GM19395 (cell line): ENCODE measurements around the gene TENT5C.
A peak's percentile ranks its signal among the peaks of the same experiment; 100 is the strongest.
"Not testable (repeated sequence)": the region's sequence is repeated elsewhere in the genome, so short reads cannot be mapped to it uniquely, and the experiment has no call there.

Experiments used
- ATAC-seq: cut with Tn5 transposase; IDR thresholded peaks from one replicate; pipeline ENCODE4 v1.9.1; 2021; ENCODE audit warnings: mild to moderate bottlenecking, moderate library complexity; ENCODE audit not compliant: unreplicated experiment

Gene TENT5C

DNA sequence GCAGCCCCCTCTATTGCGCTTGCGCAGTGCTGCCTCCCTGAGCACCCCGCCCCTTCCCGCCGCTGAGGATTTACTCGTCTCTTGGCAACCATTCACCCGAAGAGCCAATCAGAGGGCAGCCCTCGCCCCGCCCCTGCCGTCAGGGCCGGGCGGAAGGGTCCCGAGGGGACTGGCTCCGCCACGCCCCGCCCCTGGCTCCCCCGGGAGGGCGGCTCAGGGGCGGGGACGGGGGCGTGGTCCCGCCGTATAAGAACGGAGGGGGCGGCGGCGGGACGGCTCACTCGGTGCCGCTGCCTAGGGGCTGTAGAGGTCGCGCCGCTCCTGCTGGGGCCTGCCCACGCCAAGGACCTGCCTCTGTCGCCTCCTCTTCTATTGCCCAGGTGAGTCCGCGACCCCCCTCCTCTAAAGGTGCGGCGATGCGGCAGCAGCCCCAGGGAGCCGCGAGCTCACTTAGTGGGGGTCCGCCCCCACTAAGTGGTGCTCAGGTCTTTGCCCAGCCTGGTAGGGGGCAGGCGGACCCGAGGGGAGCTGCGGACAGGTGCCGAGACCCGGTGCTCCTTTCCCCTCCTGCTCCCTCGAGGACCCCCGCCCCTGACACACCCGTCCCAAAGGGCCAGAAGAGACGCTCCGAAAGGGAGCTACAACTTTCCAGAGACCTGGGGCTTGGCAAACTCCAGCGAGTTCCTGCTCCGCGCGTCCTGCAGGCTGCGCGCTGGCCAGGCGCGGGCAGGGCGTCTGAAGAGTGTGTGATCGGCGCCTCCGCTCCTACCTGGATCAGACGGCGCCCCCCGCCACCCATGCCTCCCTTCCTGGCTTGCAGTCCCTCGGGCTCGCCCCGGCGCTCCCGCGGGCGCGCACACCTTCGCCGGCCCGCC is at the start of gene TENT5C:
Gene TENT5C, plus strand, starts transcription at position 275 of the 875 bp plus-strand sequence. CDS start 16,821 bp downstream, outside the sequence.
- ATAC-seq, result peak; percentile 85

DNA sequence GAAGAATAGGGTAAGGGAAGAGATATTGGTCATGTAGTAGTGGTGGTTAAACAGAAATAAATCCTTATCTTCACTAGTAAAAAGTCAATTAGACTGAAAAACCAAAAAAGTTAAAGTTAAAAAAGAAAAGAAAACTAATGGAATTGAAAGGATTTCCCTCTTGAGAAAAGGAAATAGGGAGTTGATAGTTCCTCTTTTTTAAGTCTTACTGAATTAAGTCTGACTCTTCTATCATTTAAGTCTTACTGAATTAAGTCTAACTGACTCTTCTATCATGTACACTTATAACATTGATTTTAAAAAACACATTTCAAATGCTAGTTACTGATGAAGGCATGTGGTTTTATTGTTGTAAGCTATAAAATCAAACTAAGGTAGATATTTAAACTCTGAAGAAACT is 49.5 kb upstream of the TENT5C start:
- ATAC-seq, result no peak

DNA sequence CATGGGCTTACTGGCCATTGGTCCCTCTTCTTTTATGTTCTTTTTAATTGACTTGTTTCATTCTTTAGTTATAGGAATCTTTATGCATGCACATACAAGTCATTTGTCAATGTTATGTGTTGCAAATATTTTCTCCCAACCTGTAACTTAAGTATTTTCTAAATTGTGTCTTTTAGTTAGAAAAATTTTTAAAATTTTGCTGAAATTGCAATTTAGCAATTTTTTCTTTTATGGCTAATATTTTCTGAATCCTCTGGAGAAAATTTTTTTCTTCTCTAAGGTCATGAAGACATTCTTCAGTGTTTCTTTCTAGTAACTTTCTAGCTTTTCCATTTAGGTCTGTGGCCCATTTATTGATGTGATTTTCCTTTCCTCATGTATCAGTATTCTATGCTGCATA is 48.9 kb upstream of the TENT5C start:
- ATAC-seq, result no peak

DNA sequence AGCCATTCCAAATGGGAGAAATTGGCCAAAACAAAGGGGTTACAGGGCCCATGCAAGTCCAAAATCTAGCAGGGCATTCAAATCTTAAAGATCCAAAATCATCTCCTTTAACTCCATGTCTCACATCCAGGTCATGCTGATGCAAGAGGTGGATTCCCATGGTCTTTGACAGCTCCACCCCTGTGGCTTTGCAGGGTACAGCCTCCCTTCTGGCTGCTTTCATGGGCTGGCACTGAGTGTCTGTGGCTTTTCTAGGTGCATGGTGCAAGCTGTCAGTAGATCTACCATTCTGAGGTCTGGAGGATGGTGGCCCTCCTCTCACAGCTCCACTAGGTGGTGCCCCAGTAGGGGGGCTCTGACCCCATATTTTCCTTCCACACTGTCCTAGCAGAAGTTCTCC is 47.4 kb upstream of the TENT5C start:
- ATAC-seq, result not testable (repeated sequence)

DNA sequence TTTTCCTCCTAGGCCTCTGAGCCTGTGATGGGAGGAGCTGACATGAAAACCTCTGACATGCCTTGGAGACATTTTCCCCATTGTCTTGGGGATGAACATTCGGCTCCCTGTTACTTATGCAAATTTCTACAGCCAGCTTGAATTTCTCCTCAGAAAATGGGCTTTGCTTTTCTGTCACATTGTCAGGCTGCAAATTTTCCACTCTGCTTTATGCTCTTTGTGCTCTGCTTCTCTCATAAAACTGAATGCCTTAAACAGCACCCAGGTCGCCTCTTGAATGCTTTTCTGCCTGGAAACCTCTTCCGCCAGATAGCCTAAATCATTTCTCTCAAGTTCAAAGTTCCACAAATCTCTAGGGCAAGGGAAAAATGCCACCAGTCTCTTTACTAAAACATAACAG is 46.7 kb upstream of the TENT5C start:
- no peak for ATAC-seq

DNA sequence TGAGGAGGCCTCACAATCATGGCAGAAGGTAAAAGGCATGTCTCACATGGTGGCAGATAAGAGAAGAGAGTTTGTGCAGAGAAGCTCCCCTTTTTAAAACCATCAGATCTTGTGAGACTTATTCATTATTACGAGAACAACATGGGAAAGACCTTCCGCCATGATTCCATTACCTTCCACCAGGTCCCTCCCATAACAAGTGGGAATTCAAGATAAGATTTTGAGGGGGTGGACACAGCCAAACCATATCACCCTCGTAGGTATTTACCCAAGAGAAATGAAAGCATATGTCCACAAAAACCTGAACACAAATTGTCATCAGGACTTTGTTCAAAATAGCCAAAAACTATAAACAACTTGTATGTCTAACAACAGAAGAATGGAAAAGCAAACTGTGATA is 45.9 kb upstream of the TENT5C start:
- no peak for ATAC-seq

DNA sequence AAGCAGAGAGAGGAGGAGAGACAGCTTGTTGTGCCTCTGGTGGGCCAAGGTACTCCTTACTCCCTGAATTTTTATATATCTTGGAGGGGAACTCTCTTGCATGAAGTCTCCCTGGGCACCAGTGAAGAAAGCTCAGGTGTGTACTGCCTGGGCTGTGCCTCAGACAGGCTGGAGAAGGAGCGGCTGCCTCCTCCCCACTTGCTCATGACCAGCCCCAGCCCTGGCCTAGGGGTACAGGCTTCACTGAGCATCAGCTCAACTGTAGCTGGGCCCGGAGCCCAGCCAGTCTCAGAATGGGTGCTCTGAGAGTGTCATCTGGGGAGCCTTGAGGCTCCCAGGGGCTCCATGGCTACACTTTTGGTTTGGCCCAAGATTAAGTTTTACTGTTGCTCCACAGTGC is 44.8 kb upstream of the TENT5C start:
- ATAC-seq, result no peak

DNA sequence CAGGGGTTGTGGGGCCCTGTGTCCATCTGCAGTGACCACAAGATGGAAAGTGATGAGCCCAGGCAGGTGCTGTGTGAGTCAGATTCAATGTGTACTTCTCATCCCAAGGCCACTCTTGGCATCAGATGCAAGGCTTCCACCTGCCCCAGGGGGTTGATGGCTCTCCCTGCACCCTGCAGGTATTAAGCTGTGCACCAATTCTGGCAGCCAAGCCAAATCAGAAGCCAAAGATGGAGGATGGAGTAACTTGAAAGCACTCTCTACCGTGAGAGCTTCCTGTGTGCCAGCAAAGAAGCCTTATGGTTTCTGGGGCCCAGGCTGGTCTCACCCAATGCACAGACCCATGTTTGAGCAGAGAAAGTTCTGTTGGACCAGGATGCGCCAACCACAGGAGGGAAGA is 44.3 kb upstream of the TENT5C start:
- ATAC-seq, result no peak

DNA sequence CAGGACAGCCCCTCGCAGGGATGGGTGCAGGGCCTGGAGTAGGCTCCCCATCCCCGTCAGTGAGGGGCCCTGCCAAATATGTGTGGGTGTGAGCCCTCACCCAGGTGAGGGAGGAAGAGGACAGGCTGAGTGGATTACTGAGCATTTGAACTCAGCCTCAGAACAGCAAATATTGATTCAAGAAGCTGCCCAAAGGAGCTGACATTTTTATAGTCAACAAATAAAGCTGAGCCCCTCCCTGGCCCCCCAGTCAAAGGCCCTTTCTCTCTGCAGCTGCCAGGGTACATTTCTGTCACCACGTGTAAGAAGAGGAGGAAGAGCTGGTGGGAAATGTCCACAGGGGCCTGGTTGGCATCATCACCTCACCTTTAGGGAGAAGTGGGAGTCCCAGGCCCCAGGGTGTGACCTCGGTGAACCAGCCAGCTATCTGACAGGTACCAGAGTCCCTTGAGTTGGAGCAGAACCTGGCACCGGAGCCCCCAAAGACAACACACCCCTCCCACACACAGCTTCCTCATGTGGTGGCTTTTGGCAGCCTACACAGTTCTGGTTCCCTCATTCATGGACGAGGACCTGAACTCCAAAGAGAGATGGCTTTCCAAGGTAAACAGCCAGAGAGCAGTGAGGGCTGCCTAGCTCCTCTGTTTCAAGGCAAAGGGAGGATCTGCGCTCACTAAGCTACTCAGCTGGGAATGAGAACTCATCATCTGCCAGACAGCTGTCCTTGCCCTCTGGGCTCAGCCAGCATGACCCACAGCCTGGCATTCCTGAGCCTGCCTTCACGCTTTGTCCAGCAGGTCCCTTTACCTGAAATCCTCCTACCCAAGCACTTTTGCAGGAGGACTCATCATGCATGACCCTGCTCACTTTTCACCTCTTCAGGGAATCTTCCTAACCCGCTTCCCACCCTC is 43.0 kb upstream of the TENT5C start:
- ATAC-seq, result no peak

DNA sequence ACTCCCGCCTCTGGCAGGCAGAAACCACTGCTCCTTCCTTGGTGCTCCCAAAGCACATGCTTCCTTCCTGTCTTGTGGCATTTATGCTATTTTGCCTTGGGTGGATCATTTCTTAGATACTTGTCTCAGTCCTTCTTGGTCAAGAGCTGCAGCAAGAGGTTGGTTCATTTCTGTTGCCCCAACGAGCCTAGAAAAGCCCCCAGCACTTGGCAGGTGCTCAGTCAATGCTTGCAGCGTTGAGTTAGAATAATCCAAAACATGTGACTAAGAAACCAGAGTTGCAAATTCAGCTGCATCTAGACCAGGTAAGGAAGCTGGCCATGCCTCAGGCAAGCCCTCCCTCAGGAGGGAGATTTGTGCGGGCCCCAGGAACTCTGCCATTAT is 42.4 kb upstream of the TENT5C start:
- ATAC-seq, result no peak

DNA sequence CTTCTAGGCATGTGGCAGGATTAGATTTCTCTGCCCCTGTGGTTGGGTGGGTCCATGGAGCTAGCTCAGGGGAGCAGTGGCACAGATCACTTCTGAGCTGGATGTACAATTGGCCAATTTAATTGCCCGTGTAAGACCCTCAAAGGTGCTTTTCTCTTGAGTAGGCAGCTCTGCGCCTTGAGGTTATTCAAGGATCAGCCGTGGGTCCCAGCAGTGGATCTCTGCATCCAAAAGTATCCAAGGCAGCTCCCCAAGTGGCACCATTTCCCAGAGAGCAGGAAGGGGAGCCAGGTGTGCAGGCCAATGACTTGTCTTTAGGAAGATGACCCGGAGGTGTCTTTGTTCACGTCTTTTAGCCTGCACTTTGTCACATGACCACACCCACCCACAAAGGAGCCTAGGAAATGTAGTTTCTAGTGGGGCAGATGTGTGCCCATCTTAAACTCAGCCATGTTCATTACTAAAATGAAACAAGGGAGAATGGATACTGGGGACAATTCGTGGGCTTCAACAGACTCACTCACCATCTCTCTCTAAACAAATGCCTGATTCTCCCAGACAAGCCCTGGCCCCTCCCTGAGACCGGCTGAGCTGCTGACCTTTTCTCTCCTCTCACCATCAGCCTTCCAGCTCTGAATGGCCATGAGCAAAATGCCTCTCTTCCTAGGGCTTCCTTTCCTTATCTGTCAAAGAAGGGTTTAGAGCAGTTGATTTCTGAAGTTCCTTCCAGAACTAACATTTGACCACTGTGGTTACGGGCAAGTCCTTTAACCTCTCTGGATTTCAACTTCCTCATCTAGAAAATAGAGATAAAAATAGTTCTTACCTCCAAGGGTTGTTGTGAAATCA is 41.4 kb upstream of the TENT5C start:
- no peak for ATAC-seq

DNA sequence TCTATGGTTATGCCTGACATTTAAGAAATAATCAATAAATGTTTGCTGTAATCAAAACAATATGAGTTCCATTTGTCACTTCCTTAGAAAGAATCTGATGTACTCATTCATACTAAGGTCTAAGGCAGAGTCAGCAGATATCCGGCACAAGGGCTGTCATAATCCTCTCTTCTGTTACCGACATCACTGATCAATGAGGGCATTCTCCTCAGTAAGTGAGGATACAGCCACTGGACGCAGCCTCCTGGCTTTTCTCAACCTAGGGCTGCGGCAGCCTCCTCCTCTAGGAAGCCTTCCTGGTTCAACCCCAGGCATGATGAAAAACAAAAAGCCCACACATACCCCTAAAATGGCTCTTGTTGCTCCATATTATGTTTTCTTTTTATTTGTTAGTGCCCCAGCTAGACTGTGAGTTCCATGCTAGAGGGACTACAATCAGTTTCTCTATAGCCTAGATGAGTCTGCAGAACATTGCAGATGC is 40.7 kb upstream of the TENT5C start:
- ATAC-seq, result no peak

DNA sequence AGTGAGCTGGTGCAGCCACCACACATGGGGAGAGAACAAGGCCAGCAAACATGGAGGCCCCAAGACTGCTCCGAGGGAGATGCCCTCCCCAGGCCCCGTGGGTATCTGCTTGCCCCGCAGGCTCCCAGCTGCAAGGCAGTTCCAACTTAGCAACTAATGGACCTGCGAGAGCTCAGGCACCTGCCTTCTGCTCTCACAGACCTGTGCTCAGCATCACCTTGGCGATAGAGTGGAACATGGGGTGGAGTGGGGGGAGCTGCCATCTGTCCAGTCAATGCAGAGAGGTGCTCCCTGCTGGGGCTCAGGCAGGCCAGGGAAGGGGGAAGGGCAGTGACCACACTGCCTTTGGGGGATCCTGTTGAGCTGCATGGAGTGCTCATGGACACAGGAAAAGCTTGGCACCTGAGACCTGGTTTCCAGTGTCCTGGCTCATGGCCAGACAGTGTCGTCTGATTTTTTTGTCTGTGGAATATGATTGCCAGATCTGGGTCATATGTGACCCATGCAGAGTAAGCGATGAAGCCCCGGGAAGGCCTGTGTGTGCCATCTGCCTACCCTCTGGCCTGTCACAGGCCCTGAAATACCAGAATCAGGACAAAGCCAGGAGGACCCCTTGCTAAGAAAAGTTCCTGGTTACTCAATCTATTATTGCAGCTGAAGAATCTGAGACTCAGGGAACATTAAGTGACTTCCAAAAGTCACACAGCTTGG is 39.9 kb upstream of the TENT5C start:
- ATAC-seq, result no peak

DNA sequence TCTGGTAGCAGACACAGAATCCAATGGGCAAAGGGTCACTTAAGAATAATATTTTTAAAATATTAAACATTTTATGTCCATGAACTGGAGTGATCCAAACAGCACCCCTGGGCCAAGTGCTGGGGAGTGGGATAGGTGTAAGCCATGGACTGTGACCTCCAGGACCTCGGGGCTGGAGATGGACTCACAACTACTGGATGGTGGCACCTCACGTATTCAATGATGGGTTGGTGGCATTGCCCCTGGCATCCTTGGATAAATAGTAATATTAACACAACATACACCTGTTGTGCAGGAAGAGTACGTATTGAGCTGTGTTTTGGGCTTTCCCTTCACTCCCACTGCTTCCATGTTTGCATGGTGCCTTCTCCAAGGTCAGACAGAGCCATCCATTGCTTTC is 39.3 kb upstream of the TENT5C start:
- no peak for ATAC-seq

DNA sequence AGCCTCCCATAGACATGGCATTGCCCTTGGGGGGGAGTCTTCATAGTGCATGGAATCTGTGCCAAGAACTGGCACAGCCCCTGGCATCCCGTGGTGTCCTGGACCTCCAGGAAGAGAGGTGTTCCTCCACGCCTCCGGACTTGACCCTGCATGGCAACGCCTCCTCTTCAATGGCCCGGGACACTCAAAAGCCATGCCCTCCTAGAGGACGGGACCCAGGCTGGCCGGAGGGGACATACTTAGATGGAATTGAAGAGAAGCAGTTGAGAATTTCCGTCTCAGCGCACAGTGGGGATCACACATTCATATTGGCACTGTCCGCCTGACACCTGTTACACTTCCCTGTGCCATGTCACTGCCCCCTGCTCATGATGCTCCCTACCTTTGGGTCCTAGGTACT is 38.4 kb upstream of the TENT5C start:
- ATAC-seq, result no peak

DNA sequence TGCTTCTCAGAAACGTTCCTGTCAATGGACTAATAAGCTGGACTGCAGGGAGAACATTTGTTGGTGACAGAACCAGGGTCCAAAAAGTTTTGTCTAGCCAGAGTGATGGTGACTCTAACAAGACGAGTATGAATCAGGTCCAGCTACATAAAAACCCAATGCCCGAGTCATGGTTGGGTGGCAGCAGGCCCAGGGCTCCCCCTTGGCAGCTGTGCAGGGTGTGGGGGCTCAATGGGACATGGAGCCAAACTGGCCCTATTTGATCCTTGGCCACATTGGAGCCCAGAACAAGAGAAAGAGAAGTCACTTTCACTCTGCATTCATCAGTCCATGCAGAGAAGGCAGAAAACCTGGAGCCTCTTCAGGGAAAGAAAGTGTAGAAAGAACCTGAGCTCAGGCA is 37.9 kb upstream of the TENT5C start:
- ATAC-seq, result no peak

DNA sequence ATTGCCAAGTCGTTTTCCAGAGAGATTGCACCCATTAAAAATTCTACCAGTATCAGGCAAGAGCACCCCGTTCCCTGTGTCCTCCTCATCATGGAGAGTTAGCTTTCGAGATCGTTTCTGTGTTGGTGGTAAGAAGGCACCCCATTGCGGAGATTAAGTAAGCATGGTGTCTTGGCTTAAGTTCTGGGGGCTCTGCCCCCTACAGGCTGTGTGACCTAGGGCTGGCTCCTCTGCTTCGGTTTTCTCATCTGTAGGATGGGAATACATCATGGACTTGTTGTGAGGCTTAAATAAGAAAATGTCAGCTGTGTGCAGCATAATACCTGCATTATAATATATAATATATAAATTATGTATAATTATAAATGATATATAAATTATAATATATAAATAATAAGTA is 36.8 kb upstream of the TENT5C start:
- ATAC-seq, result no peak

DNA sequence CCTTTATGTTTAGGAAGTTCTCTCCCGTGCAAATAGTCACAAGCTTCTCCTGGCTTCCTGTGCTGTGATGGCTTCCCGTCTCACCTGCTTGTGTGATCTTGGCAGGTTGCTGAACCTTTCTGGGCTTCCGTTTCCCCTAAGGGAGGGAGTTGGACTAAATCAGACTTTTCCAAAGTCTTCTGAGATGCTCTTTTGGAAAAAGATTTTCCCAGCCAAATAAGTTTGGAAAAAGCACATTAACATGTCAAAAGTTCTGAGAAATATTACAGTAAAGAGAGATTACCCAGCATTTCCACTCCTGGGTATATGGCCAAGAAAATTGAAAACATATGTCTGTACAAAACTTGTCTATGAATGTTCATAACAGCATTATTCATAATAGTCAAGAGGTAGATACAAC is 36.0 kb upstream of the TENT5C start:
- ATAC-seq, result no peak

DNA sequence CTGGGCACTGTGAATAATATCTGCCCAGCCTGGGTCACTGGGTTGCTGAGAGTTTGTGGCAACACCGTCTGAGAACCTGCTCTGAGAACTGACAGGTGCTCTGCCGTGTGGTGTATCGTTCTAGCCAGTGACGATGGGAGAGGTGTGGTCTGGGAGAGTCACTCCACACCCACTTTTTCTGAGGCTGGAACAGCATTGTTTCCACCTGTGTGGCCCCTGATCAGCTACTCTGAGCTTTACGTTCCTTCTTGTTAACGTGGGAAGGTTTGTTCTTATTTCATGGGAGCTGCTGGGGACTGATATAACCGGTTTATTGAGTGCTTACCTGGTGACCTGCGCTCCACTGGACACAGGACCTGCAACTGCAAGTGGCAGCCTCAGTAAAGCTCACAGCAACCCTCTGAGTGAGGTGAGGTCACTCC is 34.8 kb upstream of the TENT5C start:
- ATAC-seq, result no peak

DNA sequence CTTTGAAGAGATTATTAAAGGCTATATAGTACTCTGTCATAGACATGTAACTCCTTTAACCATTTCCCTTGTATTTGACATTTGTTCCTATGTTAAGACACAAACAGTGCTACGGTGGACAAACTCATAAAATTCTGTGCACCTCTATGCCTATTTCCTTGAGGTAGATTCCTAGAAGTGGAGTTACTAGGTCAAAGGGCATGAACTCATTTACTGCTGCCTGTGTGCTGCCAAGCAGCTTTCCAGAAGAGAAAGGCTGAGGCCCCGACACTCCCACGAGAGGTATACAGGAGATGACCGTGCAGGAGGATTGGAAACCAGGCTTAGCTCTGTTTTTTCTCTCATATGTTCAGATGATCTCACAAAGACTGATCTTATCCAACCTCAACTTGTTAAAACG is 34.4 kb upstream of the TENT5C start:
- no peak for ATAC-seq
